Body of pancreas (tissue), 4 donors: Measurements from ENCODE around the gene CPA2. TPM values are rescaled to one million over a fixed set of nuclear protein-coding genes. Genes with fewer than 3 reads are reported as not detected.
"Not testable (repeated sequence)": the region's sequence is repeated elsewhere in the genome, so short reads cannot be mapped to it uniquely, and the experiment has no call there.

Source experiments
- ATAC-seq: fragments of 150-250 bp; one replicate; pipeline ENCODE4 v1.9.1; 2016
- DNase-seq, 4 donors: peaks; one replicate each; pipeline ENCODE4 v3.0.0-alpha.2; 2019
- H3K27ac ChIP-seq, 4 donors: fragments of 200-600 bp; sonication (generic); 1 replicate in 3 of 4; 2 replicates in 1 of 4; pipeline versions ENCODE4 v1.5.1 to v1.6.1; 2016 to 2019; ENCODE audit warnings: mild to moderate bottlenecking in 1 of 4, mixed read lengths in 1 of 4, moderate library complexity in 1 of 4
- H3K27me3 ChIP-seq, 2 donors: fragments of 200-600 bp; sonication (generic); one replicate each; pipeline ENCODE4 v1.6.0; 2016; ENCODE audit warnings: mild to moderate bottlenecking in 1 of 2
- H3K36me3 ChIP-seq, 2 donors: fragments of 200-600 bp; sonication (generic); replicated peaks in 1 of 2; 2 replicates each; pipeline ENCODE4 v1.5.1; 2016; ENCODE audit warnings: low read depth in 2 of 2; ENCODE audit not compliant: insufficient read depth in 1 of 2
- H3K4me1 ChIP-seq: fragments of 200-600 bp; sonication (generic); one replicate; pipeline ENCODE4 v1.6.0; 2016
- H3K4me3 ChIP-seq, 2 donors: fragments of 200-600 bp; sonication (generic); 1 replicate in 1 of 2; 2 replicates in 1 of 2; pipeline ENCODE4 v1.5.1; 2016 to 2019
- H3K9me3 ChIP-seq, 3 donors: fragments of 200-600 bp; sonication (generic); 1 replicate in 2 of 3; 2 replicates in 1 of 3; pipeline ENCODE4 v1.5.1; 2016
- CTCF ChIP-seq, 7 experiments: fragments of 450-650 bp in 4 of 7; fragments of 200-600 bp in 3 of 7; sonication (generic) in 3 of 7; IDR thresholded peaks; one replicate each; pipeline ENCODE4 v1.5.1; 2016 to 2019; ENCODE audit warnings: antibody characterized with exemption in 7 of 7
- POLR2A ChIP-seq, 3 donors: fragments of 450-650 bp; IDR thresholded peaks; one replicate each; pipeline ENCODE4 v1.6.1; 2016; ENCODE audit warnings: antibody characterized with exemption in 3 of 3, mild to moderate bottlenecking in 2 of 3
- WGBS, 2 donors: methylation state at CpG; one replicate each; pipeline ENCODE4 v1.1.5; 2017; 5-methylcytosine and 5-hydroxymethylcytosine counted together
- intact Hi-C: fragments of 100-400 bp; cut with DNase I; formaldehyde crosslinking; loops from one replicate; pipeline ENCODE4 v1.15.1; 2023
- total RNA-seq, 2 donors: library from RNA; depleted of rRNA; stranded (reverse); fragments of >200 nt; gene quantifications; one replicate each; pipeline ENCODE4 v1.1.0, GENCODE V29; 2016

CPA2 gene
- total RNA-seq, 2 donors from 2014 or later = 4,161 to 4,381 TPM

- Histone ChIP-seq H3K27ac (no peak overlapping the region), H3K4me3 (no peak overlapping the region), H3K27me3 (no peaks in the 10 kb centered on the region), H3K36me3 (no peaks in the 10 kb centered on the region), H3K4me1 (no peaks in the 10 kb centered on the region), H3K9me3 (no peaks in the 10 kb centered on the region)
- DNase-seq (no peak), ATAC-seq (no peak)
- 77 to 80% methylated on average over 6 of the region's 6 CpGs for WGBS, 2 donors
- intact Hi-C loops = no loop called here
- no peak for TF ChIP-seq POLR2A (IDR thresholded peaks at IDR 0.05)
- TF ChIP-seq CTCF (IDR thresholded peaks at IDR 0.05) = no peak
These were observed 43.3 kb downstream of the CPA2 start for GRCh38 chr7:130309986-130310385.

DNA sequence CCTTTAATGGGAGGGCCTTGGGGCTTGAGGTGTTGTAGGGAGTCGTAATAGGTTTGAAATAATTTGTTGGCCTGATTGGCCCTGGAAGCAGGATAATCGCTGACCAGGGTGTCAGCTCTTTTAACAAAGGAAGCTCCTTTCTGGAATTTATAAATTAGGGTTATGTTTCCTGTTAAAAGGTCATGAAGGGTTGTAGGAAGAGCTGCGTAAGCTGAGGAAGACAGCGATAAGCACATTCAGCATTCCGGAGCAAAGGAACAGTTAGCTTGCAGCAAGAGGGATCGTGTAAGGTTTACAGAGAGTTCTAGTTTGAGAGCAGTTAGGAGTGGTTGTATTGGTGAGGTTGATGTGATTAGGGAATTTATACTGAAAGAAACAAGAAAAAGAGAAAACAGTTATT, 47.6 kb downstream of the CPA2 start:
- H3K4me3 ChIP-seq = no peak overlapping the region
- no peak for ATAC-seq
- 95% methylated on average over 6 of the region's 6 CpGs for WGBS, 2 donors
- no peaks in the 10 kb centered on the region for H3K4me1 ChIP-seq
- no peaks in the 10 kb centered on the region for H3K9me3 ChIP-seq
- TF ChIP-seq CTCF (IDR thresholded peaks at IDR 0.05) (no peak), POLR2A (IDR thresholded peaks at IDR 0.05) (no peak)
- H3K27ac ChIP-seq = no peak overlapping the region
- DNase-seq = no peak
- H3K36me3 ChIP-seq = no peaks in the 10 kb centered on the region
- H3K27me3 ChIP-seq = no peaks in the 10 kb centered on the region
- intact Hi-C loops = no loop called here

GRCh38 chr7:130319541-130319940, 52.9 kb downstream of the CPA2 start:
- Histone ChIP-seq H3K36me3 (no peaks in the 10 kb centered on the region), H3K27ac (no peak overlapping the region), H3K4me3 (no peak overlapping the region), H3K27me3 (no peaks in the 10 kb centered on the region), H3K9me3 (no peaks in the 10 kb centered on the region), H3K4me1 (no peaks in the 10 kb centered on the region)
- no peak for ATAC-seq
- TF ChIP-seq POLR2A (IDR thresholded peaks at IDR 0.05) (no peak), CTCF (IDR thresholded peaks at IDR 0.05) (no peak)
- DNase-seq = no peak
- intact Hi-C loops = no loop called here
- 93 to 100% methylated on average over 1 of the region's 1 CpG for WGBS, 2 donors

- not testable (repeated sequence) for ATAC-seq
These were observed 55.0 kb downstream of the CPA2 start for GRCh38 chr7:130321542-130322229.

DNA sequence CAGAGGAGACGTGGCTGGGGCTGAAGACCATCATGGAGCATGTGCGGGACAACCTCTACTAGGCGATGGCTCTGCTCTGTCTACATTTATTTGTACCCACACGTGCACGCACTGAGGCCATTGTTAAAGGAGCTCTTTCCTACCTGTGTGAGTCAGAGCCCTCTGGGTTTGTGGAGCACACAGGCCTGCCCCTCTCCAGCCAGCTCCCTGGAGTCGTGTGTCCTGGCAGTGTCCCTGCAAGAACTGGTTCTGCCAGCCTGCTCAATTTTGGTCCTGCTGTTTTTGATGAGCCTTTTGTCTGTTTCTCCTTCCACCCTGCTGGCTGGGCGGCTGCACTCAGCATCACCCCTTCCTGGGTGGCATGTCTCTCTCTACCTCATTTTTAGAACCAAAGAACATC, 56.0 kb downstream of the CPA2 start:
- Histone ChIP-seq H3K4me3 (no peak overlapping the region), H3K27me3 (no peaks in the 10 kb centered on the region), H3K9me3 (no peaks in the 10 kb centered on the region), H3K27ac (no peak overlapping the region), H3K36me3 (no peaks in the 10 kb centered on the region), H3K4me1 (no peaks in the 10 kb centered on the region)
- ATAC-seq (no peak), DNase-seq (no peak)
- TF ChIP-seq CTCF (IDR thresholded peaks at IDR 0.05) (no peak), POLR2A (IDR thresholded peaks at IDR 0.05) (no peak)
- WGBS, 2 donors = 84 to 88% methylated on average over 7 of the region's 7 CpGs
- intact Hi-C loops = no loop called here

More at GRCh38 chr7:130321542-130322229, 55.0 kb downstream of the CPA2 start:
- DNase-seq, H3K27ac ChIP-seq, H3K4me3 ChIP-seq, H3K4me1 ChIP-seq, H3K36me3 ChIP-seq, H3K9me3 ChIP-seq, intact Hi-C loops, H3K27me3 ChIP-seq: not testable (repeated sequence)
- WGBS, 2 donors = 89% methylated on average over 3 of the region's 3 CpGs
